Lower lobe of right lung (tissue), 2 donors: ENCODE data around the gene SLC6A7. TPM values are rescaled to one million over a fixed set of nuclear protein-coding genes. Genes with fewer than 3 reads are reported as not detected.
A peak's percentile ranks its signal among the peaks of the same experiment; 100 is the strongest.

Experiments used
- ATAC-seq, 2 donors: fragments of 200-7000 bp; cut with Tn5 transposase; one replicate each; pipeline ENCODE4 v1.9.1; 2020 to 2022; ENCODE audit warnings: mild to moderate bottlenecking in 2 of 2, moderate library complexity in 2 of 2
- DNase-seq: peaks from one replicate; pipeline ENCODE4 v3.0.0-alpha.2; 2020
- H3K27ac ChIP-seq: fragments of 200-600 bp; one replicate; pipeline ENCODE4 v1.8.0; 2022
- H3K27me3 ChIP-seq: fragments of 200-600 bp; one replicate; pipeline ENCODE4 v1.8.0; 2022; ENCODE audit warnings: low read depth
- H3K36me3 ChIP-seq: fragments of 200-600 bp; one replicate; pipeline ENCODE4 v1.8.0; 2022; ENCODE audit warnings: mild to moderate bottlenecking
- H3K4me1 ChIP-seq: fragments of 200-600 bp; one replicate; pipeline ENCODE4 v1.8.0; 2022
- H3K4me3 ChIP-seq: fragments of 200-600 bp; one replicate; pipeline ENCODE4 v1.8.0; 2022; ENCODE audit warnings: mild to moderate bottlenecking
- H3K9me3 ChIP-seq: fragments of 200-600 bp; one replicate; pipeline ENCODE4 v1.8.0; 2022
- CTCF ChIP-seq: fragments of 200-600 bp; IDR thresholded peaks from one replicate; pipeline ENCODE4 v1.8.0; 2022; ENCODE audit warnings: antibody characterized with exemption, mild to moderate bottlenecking
- intact Hi-C: fragments of 100-400 bp; cut with DNase I; formaldehyde crosslinking; loops from one replicate; pipeline ENCODE4 v1.11.0; 2022
- total RNA-seq: library from RNA; stranded (reverse); fragmentation: NEBNext Ultra II Directional; extraction: Animal tissue kit (Norgen Biotek cat#: 25700); gene quantifications from one replicate; pipeline ENCODE4 v1.2.1, GENCODE V29; 2021
- donor health status: DM: no; HTN: yes; CAD: no; lungs with severe emphysema.

The SLC6A7 gene
- total RNA-seq, 1 donor from 2014 or later: not detected

GRCh38 chr5:150157168-150157567 lies 32.7 kb upstream of the SLC6A7 start:
- no peak for TF ChIP-seq CTCF
- Histone ChIP-seq H3K27me3 (no peaks in the 10 kb centered on the region), H3K4me3 (peak overlapping the region; percentile 17), H3K4me1 (peaks cover 18% of the 10 kb centered on the region), H3K9me3 (no peaks in the 10 kb centered on the region), H3K36me3 (no peaks in the 10 kb centered on the region), H3K27ac (peak overlapping the region; percentile 70)
- ATAC-seq (no peak), DNase-seq (no peak)
- intact Hi-C loops: no loop called here

- no peak for TF ChIP-seq CTCF
Measured at GRCh38 chr5:150158170-150158949, 31.5 kb upstream of the SLC6A7 start.

GRCh38 chr5:150159031-150159430 lies 30.8 kb upstream of the SLC6A7 start:
- ATAC-seq (no peak), DNase-seq (no peak)
- Histone ChIP-seq H3K36me3 (no peaks in the 10 kb centered on the region), H3K4me1 (peaks cover 30% of the 10 kb centered on the region), H3K9me3 (no peaks in the 10 kb centered on the region), H3K27me3 (no peaks in the 10 kb centered on the region), H3K4me3 (no peak overlapping the region), H3K27ac (peak overlapping the region; percentile 70)
- no peak for TF ChIP-seq CTCF
- intact Hi-C loops: no loop called here

More at GRCh38 chr5:150158170-150158949, 31.5 kb upstream of the SLC6A7 start:
- Histone ChIP-seq H3K4me1 (peaks cover 24% of the 10 kb centered on the region), H3K9me3 (no peaks in the 10 kb centered on the region), H3K27me3 (no peaks in the 10 kb centered on the region), H3K36me3 (no peaks in the 10 kb centered on the region), H3K4me3 (no peak overlapping the region), H3K27ac (peak overlapping the region; percentile 70)
- ATAC-seq (no peak), DNase-seq (no peak)
- intact Hi-C loops: no loop called here

GRCh38 chr5:150159741-150160179 lies 30.1 kb upstream of the SLC6A7 start:
- Histone ChIP-seq H3K4me3 (no peak overlapping the region), H3K4me1 (peaks cover 37% of the 10 kb centered on the region), H3K9me3 (no peaks in the 10 kb centered on the region), H3K27ac (peak overlapping the region; percentile 70), H3K36me3 (no peaks in the 10 kb centered on the region), H3K27me3 (no peaks in the 10 kb centered on the region)
- intact Hi-C loops: no loop called here
- ATAC-seq (no peak), DNase-seq (no peak)
- no peak for TF ChIP-seq CTCF

GRCh38 chr5:150160448-150161081 lies 29.3 kb upstream of the SLC6A7 start:
- H3K27me3 ChIP-seq: no peaks in the 10 kb centered on the region
- no peak for ATAC-seq
- TF ChIP-seq CTCF: no peak
- H3K27ac ChIP-seq: peak overlapping the region; percentile 70
- H3K36me3 ChIP-seq: no peaks in the 10 kb centered on the region
- intact Hi-C loops: no loop called here
- no peak for DNase-seq
- peaks cover 35% of the 10 kb centered on the region for H3K4me1 ChIP-seq
- no peak overlapping the region for H3K4me3 ChIP-seq
- H3K9me3 ChIP-seq: no peaks in the 10 kb centered on the region
